GM13976 (cell line): Measurements from ENCODE around the gene GID8.
"Not testable (repeated sequence)": the region's sequence is repeated elsewhere in the genome, so short reads cannot be mapped to it uniquely, and the experiment has no call there.

Experiments used
- DNase-seq: peaks from one replicate; pipeline ENCODE4 v3.0.0; 2012; ENCODE audit warnings: low spot score
- in situ Hi-C: fragments of 300-500 bp; cut with MboI; formaldehyde crosslinking; loops from one replicate; pipeline ENCODE4 v1.12.0; 2022; ENCODE audit warnings: low sequenced_read_pairs, mixed read lengths, inconsistent platforms; ENCODE audit not compliant: unreplicated experiment
- TF ChIP-seq, protein P1 (sequence below): IDR thresholded peaks from 2 replicates; pipeline ENCODE4 v1.5.1; 2012; ENCODE audit warnings: borderline replicate concordance, mild to moderate bottlenecking; ENCODE audit not compliant: insufficient read depth; ENCODE audit errors: extremely low read depth, missing control alignments, control extremely low read depth

The GID8 gene

DNA sequence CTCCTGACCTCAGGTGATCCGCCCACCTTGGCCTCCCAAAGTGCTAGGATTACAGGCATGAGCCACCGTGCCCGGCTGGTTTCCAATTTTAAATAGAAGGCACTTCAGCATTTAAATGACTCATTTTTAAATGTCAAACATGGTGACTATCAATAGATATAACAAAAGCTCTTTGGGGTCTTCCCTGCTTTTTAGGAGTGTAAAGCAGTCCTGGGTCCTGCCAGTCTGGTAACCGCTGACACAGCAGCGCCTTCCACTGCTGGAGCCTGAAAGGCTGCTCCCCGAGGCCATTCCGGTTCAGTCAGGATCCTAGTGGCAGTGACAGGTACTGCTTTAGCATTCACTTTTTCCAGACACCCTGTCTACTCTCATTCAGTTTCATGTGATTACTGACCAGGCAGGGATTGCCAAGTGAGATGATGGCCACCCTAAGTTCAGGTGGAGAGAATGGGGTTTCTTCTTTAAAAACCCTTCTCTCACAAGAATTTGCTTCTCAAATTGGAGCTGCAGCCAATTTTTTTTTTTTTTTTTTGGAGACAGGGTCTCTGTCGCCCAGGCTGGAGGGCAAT lies 16.7 kb upstream of the GID8 start:
- in situ Hi-C loops = no loop called here
- TF ChIP-seq, protein P1, sequence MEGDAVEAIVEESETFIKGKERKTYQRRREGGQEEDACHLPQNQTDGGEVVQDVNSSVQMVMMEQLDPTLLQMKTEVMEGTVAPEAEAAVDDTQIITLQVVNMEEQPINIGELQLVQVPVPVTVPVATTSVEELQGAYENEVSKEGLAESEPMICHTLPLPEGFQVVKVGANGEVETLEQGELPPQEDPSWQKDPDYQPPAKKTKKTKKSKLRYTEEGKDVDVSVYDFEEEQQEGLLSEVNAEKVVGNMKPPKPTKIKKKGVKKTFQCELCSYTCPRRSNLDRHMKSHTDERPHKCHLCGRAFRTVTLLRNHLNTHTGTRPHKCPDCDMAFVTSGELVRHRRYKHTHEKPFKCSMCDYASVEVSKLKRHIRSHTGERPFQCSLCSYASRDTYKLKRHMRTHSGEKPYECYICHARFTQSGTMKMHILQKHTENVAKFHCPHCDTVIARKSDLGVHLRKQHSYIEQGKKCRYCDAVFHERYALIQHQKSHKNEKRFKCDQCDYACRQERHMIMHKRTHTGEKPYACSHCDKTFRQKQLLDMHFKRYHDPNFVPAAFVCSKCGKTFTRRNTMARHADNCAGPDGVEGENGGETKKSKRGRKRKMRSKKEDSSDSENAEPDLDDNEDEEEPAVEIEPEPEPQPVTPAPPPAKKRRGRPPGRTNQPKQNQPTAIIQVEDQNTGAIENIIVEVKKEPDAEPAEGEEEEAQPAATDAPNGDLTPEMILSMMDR = peak; percentile 27
- DNase-seq = peak; percentile 57

GRCh38 chr20:62922451-62922921 lies 15.5 kb upstream of the GID8 start:
- TF ChIP-seq, protein P1 = no peak
- no peak for DNase-seq
- in situ Hi-C loops = no loop called here

- not testable (repeated sequence) for DNase-seq
Measured at GRCh38 chr20:62923059-62923668, 14.8 kb upstream of the GID8 start.

DNA sequence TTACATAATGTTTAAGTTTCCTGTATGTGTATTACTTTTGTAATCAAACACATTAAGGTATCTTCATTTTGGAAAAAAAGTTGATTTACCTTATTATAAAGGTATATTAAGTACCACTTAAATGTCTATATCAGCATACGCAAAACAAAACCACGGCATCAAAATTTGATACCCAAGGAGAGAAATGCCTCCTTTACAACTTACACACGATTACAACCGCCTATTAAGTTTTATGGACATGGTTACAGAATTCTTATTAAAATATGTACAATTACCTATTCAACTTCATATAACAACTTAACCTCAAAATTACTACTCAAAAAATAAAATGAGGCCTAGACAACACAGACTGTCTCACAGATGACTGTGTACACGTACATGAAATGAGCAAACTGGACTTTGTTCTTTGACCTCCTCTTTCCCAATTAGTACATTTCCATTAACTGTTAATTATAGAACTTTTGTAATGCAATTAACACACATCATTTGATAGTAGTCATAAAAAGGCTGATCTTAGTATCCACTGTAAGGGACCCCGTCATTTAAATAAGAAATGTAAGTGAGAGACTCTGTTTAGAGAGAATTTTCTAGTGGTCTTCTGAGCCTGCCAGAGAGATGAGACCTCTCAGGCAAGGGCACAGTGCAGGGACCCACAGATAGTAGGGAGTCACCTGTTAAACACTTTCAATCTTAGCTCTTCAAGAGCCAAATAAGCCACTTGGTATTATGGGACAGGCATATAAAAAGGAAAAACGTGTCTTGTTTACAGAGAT lies 14.1 kb upstream of the GID8 start:
- in situ Hi-C loops = no loop called here
- DNase-seq = no peak

More at GRCh38 chr20:62923059-62923668, 14.8 kb upstream of the GID8 start:
- in situ Hi-C loops = not testable (repeated sequence)

DNA sequence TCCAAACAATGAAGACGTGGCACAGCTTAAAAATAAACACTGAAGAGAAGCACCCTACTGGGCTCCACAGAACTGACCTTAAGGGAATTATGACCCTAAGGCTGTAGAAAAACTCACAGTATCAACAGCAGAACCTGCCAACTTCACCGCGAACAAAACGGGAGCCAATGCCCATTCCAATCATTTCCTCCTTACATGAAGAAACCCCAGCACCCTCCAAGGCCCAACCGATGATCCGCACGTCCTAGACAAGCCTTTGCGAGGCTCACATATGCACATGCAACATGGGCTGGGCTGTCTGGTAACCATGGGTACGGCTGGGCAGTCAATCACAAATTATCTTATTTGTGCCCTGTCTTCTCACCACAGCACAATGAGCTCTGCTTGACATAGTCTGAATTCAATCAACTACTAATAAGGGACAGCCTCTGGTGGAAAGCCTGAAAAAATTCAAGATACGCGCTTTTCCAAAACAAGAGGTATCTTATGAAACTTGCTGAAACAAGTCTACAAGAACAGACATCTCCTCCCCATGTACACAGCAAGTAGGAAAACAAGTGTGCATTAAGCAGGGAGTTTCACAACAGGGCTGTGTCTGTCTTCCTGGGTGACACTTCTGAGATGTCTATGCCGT lies 13.4 kb upstream of the GID8 start:
- TF ChIP-seq, protein P1 = no peak
- in situ Hi-C loops = no loop called here
- DNase-seq = no peak

More for the DNA sequence above, 14.1 kb upstream of the GID8 start:
- TF ChIP-seq, protein P1 = no peak

DNA sequence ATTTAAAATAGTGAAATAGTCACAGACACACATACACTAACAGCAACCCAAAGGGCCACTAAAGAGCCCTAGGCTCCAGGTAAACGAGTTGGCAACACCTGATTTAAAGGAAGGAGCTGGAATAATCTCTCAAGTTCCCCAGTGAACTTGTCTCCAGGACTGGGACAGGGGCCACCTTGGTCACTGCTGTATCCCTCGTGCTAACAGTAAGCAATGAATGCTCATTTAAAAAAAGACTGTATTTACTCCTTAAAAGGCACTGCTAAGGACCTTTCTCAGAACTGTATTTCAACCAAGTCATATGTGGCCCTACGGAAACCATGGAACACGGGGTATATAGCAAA lies 12.9 kb upstream of the GID8 start:
- TF ChIP-seq, protein P1 = no peak
- no peak for DNase-seq
- in situ Hi-C loops = no loop called here
